GM06990 (cell line): ENCODE data around the gene WDR7.

Experiments used
- DNase-seq: peaks from one replicate; pipeline ENCODE4 v3.0.0-alpha.2; 2011; ENCODE audit not compliant: insufficient read length; ENCODE audit errors: extremely low read depth
- H3K27me3 ChIP-seq: replicated peaks from 2 replicates; pipeline ENCODE4 v1.6.0; 2011; ENCODE audit warnings: low read length; ENCODE audit not compliant: control insufficient read depth, insufficient read depth
- H3K36me3 ChIP-seq: 2 replicates; pipeline ENCODE4 v1.5.1; 2011; ENCODE audit warnings: low read length; ENCODE audit not compliant: control insufficient read depth, insufficient read depth
- H3K4me3 ChIP-seq: replicated peaks from 2 replicates; pipeline ENCODE4 v1.5.1; 2011; ENCODE audit warnings: low read depth, mild to moderate bottlenecking, control low read depth, low read length
- CTCF ChIP-seq: IDR thresholded peaks from 2 replicates; pipeline ENCODE4 v1.5.1; 2011; ENCODE audit warnings: low read length, control low read depth, mild to moderate bottlenecking, inconsistent platforms; ENCODE audit not compliant: insufficient read depth, poor library complexity, severe bottlenecking

WDR7 gene

DNA sequence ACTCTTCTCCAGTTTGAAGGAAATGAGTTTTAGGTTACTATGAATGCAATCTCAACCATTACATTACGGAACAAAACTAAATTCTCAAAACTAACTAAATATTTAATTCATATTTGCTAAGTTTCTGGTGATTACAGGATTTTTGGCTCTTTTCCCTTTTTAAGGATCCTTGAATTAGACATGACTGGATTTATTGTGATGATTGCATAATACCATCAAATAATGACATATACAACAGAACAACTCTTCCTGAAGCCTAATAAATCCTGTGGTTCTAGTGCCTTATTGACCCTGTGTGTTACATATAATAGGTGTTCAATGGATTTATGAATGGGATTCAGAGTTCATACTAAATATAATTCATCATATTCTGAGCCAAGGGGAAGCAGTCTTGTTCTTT lies 90.5 kb downstream of the WDR7 start:
- Histone ChIP-seq H3K36me3 (no peaks in the 10 kb centered on the region), H3K4me3 (no peak overlapping the region), H3K27me3 (no peaks in the 10 kb centered on the region)
- no peak for DNase-seq
- TF ChIP-seq CTCF = no peak

DNA sequence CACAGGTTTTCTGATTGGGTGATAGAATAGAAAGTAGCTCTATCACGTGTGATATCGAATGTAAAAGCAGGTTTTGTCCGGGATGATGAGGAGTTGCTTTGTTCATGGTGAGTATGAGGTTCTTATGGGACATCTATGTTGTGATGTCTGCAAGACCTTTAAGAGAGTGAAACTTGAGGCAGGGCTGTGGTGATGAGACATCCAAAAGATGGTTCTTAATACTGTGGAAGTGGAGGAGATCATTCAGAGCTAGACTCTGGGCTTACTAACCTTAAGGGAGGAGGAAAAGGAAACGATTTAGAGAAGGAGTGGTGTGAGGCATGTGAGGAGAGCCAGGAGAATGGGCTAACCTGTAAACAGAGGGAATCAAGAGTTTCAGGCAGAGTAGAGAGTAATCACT lies 92.0 kb downstream of the WDR7 start:
- no peak overlapping the region for H3K4me3 ChIP-seq
- no peaks in the 10 kb centered on the region for H3K36me3 ChIP-seq
- no peak for TF ChIP-seq CTCF
- no peaks in the 10 kb centered on the region for H3K27me3 ChIP-seq
- DNase-seq = no peak

DNA sequence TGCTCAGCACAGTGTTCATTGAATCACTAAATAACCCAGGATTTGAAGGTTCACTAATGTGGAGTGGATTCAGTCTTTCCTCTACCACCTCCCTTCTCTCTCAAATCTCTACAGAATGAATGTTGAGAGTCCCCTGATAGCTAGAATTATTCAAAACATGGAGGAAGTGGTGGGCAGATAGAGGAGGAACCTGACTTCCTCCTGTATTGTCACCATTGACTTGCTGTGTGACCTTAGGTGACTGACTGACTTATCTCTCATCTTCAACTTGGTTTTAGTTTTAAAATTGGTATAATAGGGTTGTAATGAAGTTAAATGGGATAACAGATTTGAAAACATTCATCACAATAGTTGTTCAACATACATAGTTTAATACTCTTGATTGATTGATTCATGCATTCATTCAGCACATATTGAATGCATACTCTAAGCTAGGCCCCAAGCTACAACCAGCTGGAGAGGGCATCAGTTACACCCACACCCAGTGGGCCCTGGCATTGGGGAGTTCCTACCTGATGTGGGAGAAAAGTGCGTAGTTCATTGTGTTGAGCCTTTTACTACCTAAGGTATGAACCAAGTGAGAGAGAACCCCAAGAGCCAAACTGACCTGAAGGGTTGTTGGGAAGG lies 96.0 kb downstream of the WDR7 start:
- TF ChIP-seq CTCF = no peak
- Histone ChIP-seq H3K36me3 (no peaks in the 10 kb centered on the region), H3K27me3 (no peaks in the 10 kb centered on the region), H3K4me3 (no peak overlapping the region)
- DNase-seq = no peak

GRCh38 chr18:56747857-56748256 lies 96.7 kb downstream of the WDR7 start:
- no peak overlapping the region for H3K4me3 ChIP-seq
- DNase-seq = no peak
- no peak for TF ChIP-seq CTCF
- H3K27me3 ChIP-seq = no peaks in the 10 kb centered on the region
- no peaks in the 10 kb centered on the region for H3K36me3 ChIP-seq

GRCh38 chr18:56748698-56749268 lies 97.6 kb downstream of the WDR7 start:
- no peaks in the 10 kb centered on the region for H3K36me3 ChIP-seq
- DNase-seq = no peak
- TF ChIP-seq CTCF = peak; percentile 32

DNA sequence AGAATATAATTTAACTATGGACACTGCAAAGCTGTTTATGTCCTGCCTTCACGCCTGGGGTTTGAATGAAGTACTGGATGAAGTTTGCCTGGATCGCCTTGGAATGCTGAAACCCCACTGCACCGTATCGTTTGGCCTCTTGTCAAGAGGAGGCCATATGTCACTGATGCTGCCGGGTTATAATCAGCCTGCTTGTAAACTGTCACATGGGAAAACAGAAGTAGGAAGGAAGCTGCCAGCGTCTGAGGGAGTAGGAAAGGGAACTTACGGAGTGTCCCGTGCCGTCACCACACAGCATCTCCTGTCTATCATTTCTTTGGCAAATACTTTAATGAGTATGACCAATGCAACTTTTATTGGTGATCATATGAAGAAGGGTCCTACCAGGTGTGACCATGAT lies 105.8 kb downstream of the WDR7 start:
- H3K36me3 ChIP-seq = no peaks in the 10 kb centered on the region
- H3K27me3 ChIP-seq = no peaks in the 10 kb centered on the region
- no peak overlapping the region for H3K4me3 ChIP-seq
- DNase-seq = no peak
- TF ChIP-seq CTCF = no peak

More at GRCh38 chr18:56748698-56749268, 97.6 kb downstream of the WDR7 start:
- Histone ChIP-seq H3K4me3 (no peak overlapping the region), H3K27me3 (no peaks in the 10 kb centered on the region)
